Stimulated activated CD8-positive, alpha-beta memory T cell treated with anti-CD3 and anti-CD28 coated beads, Interleukin-4, amount 100 ng/mL, for 24 hours (primary cell): ENCODE results near the gene PGP.

Source experiments
- DNase-seq: peaks from one replicate; pipeline ENCODE4 v3.0.0-alpha.2; 2020; ENCODE audit warnings: low read depth

PGP gene

DNA sequence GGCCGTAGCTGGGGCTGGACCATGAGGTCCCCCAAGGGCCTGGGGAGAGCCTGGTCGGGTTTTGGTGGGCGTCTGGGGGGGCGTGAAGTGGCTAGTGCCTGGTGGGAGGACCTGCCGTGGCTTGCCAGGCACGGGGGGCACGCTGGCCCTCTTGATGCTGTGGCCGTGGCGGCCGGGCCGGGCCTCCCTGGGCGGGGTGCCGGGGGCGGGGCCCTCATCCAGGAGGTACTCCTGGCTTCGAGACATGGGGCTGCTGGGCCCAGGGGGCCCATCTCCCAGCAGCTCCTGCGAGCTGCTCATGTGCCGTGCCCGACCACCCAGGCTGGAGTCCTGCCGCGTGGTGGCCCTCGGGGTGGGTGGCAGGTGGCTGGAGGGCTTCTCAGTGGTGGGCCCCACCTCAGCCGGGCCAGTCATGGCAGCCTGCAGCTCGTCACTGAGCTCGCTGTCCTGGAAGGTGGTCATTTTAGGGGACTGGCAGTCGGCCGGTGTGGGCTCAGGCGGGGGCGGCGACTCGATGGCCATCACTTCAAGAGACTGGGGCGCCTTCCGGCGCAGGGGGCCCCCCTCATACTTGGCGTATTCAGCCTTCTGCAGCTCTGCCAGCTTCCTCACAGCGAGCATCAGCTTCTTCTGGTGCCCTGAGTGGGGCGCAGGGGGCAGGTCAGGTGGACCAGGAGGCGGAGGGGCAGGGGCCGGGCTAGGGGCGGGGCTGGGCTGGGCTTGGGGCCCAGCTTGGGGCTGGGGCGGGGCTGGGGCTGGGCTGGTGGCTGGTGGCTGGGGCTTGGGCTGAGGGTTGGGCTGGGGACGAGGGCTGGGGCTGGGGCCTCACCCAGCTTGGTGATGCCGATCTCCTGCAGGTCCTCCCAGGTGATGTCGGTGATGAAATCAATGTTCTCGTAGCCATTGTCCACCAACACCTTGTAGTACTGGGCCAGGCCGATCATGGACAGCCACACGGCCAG, 33.4 kb downstream of the PGP start:
- no peak for DNase-seq

- no peak for DNase-seq
Observed at GRCh38 chr16:2180461-2180860, 34.2 kb downstream of the PGP start.

- no peak for DNase-seq
Observed at GRCh38 chr16:2179576-2179975, 35.1 kb downstream of the PGP start.

GRCh38 chr16:2179107-2179501, 35.5 kb downstream of the PGP start:
- no peak for DNase-seq

GRCh38 chr16:2178321-2179106, 36.1 kb downstream of the PGP start:
- no peak for DNase-seq

- no peak for DNase-seq
Observed at GRCh38 chr16:2177561-2177960, 37.1 kb downstream of the PGP start.

DNA sequence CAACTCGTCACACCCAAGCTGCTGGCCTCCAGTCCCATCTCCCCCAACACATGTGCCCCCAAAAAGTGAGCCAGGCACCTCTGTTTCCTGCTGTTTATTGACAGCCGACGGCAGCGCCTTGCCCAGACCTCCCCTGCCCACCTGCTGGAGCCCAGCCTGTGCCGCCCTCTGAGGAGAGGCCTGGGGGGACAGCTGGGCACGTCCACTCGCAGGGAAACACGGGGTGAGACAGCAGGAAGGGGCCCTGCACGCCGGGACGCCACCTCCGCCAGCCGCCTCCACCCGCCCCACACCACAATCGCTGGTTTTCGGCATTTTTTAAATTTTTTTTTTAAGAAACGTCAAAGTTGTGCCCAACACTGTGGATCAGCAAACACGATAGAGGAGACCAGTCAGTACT, 37.5 kb downstream of the PGP start:
- DNase-seq, result no peak

DNA sequence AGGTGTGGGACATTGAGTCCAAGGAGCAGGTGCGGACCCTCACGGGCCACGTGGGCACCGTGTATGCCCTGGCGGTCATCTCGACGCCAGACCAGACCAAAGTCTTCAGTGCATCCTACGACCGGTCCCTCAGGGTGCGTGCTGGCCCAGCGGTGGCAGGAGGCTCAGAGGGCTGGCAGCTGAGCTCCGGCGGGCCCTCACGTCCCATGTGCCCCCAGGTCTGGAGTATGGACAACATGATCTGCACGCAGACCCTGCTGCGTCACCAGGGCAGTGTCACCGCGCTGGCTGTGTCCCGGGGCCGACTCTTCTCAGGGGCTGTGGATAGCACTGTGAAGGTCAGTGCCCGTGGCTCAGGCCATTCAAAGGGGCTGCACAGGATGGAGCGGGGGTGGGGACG, 38.6 kb downstream of the PGP start:
- no peak for DNase-seq

DNA sequence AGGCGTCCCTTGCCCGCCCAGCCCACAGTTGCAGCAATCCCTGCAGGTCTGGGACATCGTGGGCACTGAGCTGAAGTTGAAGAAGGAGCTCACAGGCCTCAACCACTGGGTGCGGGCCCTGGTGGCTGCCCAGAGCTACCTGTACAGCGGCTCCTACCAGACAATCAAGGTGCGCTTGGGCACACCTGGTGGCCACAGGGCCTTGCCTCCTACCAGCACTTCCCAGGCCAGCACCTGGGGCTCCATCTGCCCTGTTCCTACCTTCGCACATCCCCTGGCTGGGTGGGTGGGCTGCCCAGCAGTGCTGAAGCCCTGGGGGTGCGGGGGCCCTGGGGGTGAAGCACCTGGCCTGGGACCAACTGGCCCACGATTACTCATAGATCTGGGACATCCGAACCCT, 39.2 kb downstream of the PGP start:
- no peak for DNase-seq

DNA sequence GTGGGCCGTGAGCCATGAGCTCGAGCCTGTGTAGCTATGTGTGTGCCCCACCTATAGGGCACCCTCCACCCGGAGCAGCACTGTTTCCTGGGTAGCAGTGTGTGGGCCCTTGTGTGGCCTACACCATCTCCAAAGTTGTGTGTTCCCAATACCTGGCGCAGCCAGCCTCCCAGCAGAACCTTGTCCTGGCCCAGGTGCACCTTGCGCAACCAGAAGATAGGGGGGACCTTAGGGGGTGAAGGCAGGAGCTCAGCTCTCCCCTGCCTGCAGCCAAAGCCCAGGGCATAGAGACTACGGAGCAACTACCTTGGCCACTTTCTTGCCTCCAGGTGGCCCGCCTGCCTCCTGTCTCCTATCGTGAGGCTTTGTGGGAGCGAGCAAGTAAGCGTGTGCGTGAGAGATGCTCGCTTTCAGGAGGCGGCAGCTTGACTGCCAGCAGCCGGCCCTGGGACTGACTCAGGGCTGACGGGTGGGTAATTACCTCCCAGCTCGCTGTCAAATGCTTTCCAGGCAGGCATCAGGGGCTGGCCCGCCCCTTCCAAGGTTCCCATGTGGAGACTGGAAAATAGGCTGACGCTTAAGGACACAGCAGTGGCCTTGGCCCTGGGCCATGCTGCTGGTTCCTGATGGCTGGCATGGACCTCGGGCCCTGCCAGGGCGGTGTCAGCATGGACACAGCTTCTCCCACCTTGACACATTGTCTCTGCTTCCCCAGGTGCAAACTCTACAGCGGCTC, 40.1 kb downstream of the PGP start:
- no peak for DNase-seq

GRCh38 chr16:2173916-2174315, 40.7 kb downstream of the PGP start:
- no peak for DNase-seq

DNA sequence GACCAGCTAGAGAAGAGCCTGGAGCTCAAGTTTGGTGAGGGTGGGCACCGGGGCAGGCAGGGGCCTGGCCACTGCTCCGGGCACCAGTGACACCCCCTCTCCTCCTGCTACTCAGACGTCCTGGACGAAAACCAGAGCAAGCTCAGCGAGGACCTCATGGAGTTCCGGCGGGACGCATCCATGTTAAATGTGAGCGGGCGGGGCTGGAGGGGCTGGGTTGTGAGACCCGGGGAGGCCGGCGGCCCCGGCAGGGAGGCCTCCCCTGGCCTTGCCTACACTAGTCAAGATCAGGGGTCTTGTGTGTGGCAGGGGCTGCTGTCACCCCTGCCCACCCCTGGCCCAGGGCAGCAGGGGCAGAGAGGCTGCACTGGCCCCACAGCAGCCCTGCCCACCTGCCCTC, 41.3 kb downstream of the PGP start:
- DNase-seq, result no peak

DNA sequence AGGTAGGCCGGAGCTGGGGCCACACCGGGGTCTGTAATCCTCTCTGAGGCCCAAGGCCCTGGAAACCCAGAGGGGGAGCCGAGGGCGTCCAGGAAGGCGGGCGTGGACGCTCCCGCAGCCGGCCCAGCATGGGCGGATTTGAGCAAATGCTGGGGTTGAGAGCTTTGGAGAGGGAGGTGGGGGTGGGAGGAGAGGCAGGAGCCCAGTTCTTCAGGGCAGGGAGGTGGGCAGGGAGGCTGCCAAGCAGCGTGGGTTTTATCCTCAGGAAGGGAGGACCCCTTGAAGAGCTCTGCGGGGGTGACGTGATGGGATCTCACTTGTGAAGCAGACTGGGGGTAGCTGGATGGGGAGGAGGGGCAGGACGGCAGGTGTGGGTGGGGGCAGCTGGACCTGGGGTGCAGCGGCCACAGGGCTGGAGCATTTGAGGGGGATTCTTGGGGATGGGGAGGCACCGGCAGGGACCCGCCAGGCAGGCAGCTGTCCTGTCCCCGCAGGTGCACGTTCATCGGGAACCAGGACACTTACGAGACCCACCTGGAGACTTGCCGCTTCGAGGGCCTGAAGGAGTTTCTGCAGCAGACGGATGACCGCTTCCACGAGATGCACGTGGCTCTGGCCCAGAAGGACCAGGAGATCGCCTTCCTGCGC, 41.8 kb downstream of the PGP start:
- no peak for DNase-seq

DNA sequence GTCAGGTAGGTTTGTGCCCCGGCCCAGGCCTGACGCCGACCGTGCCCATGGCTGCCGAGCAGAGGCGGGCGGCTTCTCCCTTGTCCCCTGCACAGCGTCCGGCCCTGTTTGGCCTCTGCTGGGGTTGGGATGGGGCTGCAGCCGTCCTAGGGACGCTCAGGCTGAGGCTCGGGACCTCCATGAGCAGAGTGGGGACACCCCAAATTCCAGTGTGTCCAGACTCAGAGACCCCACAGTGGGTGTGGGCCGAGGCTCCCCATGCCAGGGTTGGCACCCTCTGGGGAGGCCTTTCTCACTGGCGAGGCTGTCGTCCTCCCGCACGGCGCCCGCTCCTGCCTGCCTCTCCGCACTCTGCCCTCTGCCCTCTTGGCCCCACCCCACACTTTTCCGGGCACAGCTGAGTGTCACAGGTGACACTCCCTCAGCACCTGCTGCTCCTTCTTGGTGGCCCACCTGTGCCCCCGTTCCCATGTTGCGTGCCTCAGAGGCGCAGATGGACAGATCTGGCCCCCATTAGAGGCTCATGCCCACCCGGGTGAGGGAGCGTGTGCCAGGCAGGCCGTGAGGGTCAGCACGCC, 43.0 kb downstream of the PGP start:
- no peak for DNase-seq

GRCh38 chr16:2170587-2171435, 43.8 kb downstream of the PGP start:
- DNase-seq, result no peak

DNA sequence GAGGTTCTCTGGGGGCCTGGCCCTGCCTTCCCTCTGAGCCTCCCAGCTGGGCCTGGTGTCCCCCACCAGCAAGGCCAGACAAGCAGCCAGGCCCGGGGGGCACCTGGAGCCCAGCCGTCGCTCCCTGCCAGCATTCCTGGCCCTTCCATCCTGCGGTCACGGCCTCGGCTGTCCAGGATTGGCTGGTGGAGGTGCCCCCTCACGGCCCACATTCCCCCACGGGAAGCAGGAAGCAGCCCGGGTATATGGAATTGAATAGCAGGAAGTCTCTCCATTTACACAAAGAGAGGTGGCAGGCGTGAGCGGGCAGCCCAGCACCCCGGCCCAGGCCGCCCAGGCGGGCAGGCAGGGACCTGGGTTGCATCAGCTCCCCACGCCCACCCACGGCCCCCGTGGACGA, 44.6 kb downstream of the PGP start:
- no peak for DNase-seq

DNA sequence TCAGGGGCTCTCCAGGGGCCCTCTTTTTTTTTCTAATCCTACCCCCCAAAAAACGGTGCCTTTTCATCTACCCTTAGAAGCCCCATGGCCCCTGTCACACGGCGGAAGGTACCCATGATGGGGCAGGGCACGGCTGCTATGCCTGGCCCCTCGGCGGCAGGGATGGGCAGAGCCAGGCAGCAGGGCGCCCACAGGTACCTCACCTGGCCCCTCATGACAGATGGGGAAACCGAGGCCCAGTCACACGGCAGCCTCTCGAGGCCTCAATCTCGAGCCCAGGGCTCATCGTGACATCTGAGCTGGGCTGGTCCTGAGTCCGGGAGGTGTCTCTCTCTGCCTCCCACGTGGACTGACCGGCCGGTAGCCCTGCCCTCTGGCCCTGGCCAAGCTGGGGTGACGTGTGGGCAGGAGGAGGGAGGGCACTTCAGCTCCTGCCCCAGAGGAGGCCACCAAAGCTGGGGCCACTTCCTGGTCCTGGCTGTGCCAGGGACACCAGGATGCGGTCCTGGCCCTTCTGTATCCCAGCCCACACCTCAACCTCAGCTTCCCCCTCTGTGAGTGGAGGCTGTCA, 47.5 kb downstream of the PGP start:
- no peak for DNase-seq

DNA sequence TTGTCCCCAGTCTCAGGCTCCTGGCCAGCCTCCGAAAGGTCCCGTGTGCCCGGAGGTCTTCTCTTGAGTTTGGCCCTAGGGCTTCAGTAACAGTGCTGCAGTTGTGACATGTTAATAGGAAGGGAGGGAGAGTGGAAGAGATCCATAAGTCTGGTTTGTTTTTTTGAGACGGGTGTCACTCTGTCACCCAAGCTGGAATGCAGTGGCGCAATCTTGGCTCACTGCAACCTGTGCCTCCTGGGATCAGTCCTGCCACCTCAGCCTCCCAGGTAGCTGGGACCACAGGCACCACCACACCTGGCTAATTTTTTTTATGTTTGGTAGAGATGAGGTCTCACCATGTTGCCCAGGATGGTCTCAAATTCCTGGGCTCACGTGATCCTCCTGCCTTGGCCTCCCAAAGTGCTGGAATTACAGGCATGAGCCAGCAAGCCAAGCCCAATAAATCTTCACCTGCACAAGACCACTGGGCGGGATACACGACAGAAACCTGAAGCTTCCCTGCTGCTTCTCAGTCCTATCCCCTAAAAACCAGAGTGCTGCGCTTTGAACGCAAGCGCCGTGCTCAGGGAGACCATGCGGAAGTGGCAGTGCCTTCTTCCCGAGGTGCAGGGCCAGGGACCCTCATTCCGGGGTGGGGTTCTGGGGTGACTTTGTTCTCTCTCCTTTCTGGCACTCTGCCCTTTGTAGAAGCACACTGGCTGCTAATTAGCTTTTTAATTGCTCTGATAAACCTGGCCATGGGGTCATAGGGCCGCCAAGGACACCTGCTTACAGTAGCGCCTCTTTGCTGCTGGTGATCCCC, 48.2 kb downstream of the PGP start:
- DNase-seq, result no peak

DNA sequence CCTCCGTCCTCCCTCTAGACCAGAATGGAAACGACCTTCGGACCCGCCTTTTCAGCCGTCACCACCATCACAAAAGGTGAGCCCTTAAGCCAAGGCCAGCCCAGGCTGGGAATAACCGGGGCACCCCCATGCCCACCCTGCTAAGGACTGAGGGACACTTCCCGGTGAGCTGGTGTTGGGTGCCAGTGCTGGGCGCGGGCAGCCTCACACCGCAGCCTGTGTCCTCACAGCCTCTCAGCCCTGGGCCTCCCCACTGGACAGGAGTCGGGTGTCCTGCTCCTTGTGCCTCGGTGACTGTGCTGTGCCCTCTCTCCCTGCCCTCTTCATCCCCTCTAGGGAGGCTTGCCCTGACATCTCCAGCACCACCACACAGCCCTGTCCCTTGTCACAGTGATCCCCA, 48.8 kb downstream of the PGP start:
- DNase-seq, result no peak
